Body of pancreas (tissue), 4 donors: ENCODE measurements around the gene IQCC.

Experiments used
- POLR2A ChIP-seq, 3 donors: fragments of 450-650 bp; IDR thresholded peaks; one replicate each; pipeline ENCODE4 v1.6.1; 2016; ENCODE audit warnings: antibody characterized with exemption in 3 of 3, mild to moderate bottlenecking in 2 of 3
- TF ChIP-seq, protein P1 (sequence below), 7 experiments: fragments of 450-650 bp in 4 of 7; fragments of 200-600 bp in 3 of 7; sonication (generic) in 3 of 7; IDR thresholded peaks; one replicate each; pipeline ENCODE4 v1.5.1; 2016 to 2019; ENCODE audit warnings: antibody characterized with exemption in 7 of 7

GRCh38 chr1:32249831-32250525 is 44.5 kb downstream of the IQCC start:
- TF ChIP-seq, protein P1, sequence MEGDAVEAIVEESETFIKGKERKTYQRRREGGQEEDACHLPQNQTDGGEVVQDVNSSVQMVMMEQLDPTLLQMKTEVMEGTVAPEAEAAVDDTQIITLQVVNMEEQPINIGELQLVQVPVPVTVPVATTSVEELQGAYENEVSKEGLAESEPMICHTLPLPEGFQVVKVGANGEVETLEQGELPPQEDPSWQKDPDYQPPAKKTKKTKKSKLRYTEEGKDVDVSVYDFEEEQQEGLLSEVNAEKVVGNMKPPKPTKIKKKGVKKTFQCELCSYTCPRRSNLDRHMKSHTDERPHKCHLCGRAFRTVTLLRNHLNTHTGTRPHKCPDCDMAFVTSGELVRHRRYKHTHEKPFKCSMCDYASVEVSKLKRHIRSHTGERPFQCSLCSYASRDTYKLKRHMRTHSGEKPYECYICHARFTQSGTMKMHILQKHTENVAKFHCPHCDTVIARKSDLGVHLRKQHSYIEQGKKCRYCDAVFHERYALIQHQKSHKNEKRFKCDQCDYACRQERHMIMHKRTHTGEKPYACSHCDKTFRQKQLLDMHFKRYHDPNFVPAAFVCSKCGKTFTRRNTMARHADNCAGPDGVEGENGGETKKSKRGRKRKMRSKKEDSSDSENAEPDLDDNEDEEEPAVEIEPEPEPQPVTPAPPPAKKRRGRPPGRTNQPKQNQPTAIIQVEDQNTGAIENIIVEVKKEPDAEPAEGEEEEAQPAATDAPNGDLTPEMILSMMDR (IDR thresholded peaks at IDR 0.05), result no peak
- peak in 1 of 3 donors; percentile 16 for TF ChIP-seq POLR2A (IDR thresholded peaks at IDR 0.05)
